Osteocyte (in vitro differentiated cells): ENCODE results near the gene LMLN. TPM values are rescaled to one million over a fixed set of nuclear protein-coding genes. Genes with fewer than 3 reads are reported as not detected.

Experiments used
- DNase-seq: peaks from one replicate; pipeline ENCODE4 v3.0.0; 2021; ENCODE audit warnings: mixed read lengths; ENCODE audit not compliant: unreplicated experiment; ENCODE audit errors: extremely low spot score
- H3K27ac Mint-ChIP-seq: one replicate; pipeline ENCODE4 v1.8.0; 2021; ENCODE audit warnings: mild to moderate bottlenecking, mixed read lengths; ENCODE audit not compliant: unreplicated experiment
- H3K27me3 Mint-ChIP-seq: one replicate; pipeline ENCODE4 v1.8.0; 2021; ENCODE audit warnings: mixed read lengths; ENCODE audit not compliant: unreplicated experiment
- H3K36me3 Mint-ChIP-seq: one replicate; pipeline ENCODE4 v1.8.0; 2021; ENCODE audit warnings: mixed read lengths; ENCODE audit not compliant: unreplicated experiment
- H3K4me1 Mint-ChIP-seq: one replicate; pipeline ENCODE4 v1.8.0; 2021; ENCODE audit warnings: mixed read lengths; ENCODE audit not compliant: unreplicated experiment
- H3K4me3 Mint-ChIP-seq: one replicate; pipeline ENCODE4 v1.8.0; 2021; ENCODE audit warnings: mild to moderate bottlenecking, moderate library complexity, mixed read lengths; ENCODE audit not compliant: unreplicated experiment
- H3K9me3 Mint-ChIP-seq: one replicate; pipeline ENCODE4 v1.8.0; 2021; ENCODE audit warnings: mixed read lengths; ENCODE audit not compliant: unreplicated experiment
- CTCF ChIP-seq: fragments of 200-600 bp; sonication (generic); IDR thresholded peaks from 2 replicates; pipeline ENCODE4 v1.5.0; 2021; ENCODE audit warnings: antibody characterized with exemption, mild to moderate bottlenecking, moderate library complexity
- total RNA-seq: library from RNA; stranded (reverse); gene quantifications from 2 replicates; pipeline ENCODE4 v1.2.1, GENCODE V29; 2021

Gene LMLN
- total RNA-seq, 1 donor from 2014 or later, result 5.7 TPM

GRCh38 chr3:198088421-198088955 lies 128.5 kb downstream of the LMLN start:
- peaks cover 73% of the 10 kb centered on the region for H3K27me3 Mint-ChIP-seq
- no peak overlapping the region for H3K27ac Mint-ChIP-seq

GRCh38 chr3:198090795-198091332 lies 130.8 kb downstream of the LMLN start:
- H3K36me3 Mint-ChIP-seq, result no peaks in the 10 kb centered on the region
- H3K4me1 Mint-ChIP-seq, result no peaks in the 10 kb centered on the region
- H3K9me3 Mint-ChIP-seq, result no peaks in the 10 kb centered on the region
- no peak overlapping the region for H3K4me3 Mint-ChIP-seq
- DNase-seq, result no peak
- TF ChIP-seq CTCF, result no peak
- peaks cover 76% of the 10 kb centered on the region for H3K27me3 Mint-ChIP-seq
- H3K27ac Mint-ChIP-seq, result no peak overlapping the region

More at GRCh38 chr3:198088421-198088955, 128.5 kb downstream of the LMLN start:
- Mint-ChIP-seq H3K4me3 (no peak overlapping the region), H3K4me1 (no peaks in the 10 kb centered on the region), H3K9me3 (no peaks in the 10 kb centered on the region), H3K36me3 (no peaks in the 10 kb centered on the region)
- no peak for TF ChIP-seq CTCF
- no peak for DNase-seq

DNA sequence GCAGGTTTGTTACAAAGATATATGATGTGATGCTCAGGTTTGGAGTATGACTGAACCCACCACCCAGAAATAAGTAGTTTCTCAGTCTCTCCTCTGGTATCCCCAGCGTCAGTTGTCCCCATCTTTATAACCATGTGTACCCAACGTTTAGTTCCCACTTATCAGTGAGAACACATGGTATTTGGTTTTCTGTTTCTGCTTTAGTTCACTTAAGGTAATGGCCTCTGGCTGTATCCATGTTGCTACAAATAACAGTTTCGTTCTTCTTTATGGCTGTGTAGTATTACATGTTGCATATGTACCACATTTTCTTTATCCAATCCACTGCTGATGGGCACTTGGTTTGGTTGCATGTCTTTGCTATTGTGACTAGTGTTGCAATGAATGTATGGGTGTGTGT lies 132.3 kb downstream of the LMLN start:
- no peak for TF ChIP-seq CTCF
- Mint-ChIP-seq H3K27me3 (peaks cover 75% of the 10 kb centered on the region), H3K9me3 (no peaks in the 10 kb centered on the region), H3K36me3 (no peaks in the 10 kb centered on the region), H3K4me3 (no peak overlapping the region), H3K27ac (no peak overlapping the region), H3K4me1 (no peaks in the 10 kb centered on the region)
- no peak for DNase-seq

DNA sequence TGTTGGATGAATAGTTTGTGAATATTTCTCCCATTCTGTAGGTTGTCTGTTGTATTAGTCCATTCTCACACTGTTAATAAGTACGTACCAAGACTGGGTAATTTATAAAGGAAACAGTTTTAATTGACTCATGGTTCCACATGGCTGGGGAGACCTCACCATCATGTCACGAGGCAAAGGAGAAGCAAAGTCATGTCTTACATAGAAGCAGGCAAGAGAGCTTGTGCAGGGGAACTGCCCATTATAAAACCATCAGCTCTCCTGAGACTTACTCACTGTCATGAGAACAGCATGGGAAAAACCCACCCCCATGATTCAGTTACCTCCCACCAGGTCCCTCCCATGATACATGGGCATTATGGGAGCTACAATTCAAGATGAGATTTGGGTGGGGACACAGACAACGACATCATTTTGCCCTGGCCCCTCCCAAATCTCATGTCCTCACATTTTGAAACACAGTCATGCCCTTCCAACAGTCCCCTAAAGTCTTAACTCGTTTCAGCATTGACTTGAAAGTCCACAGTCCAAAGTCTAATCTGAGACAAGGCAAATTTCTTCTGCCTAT lies 133.2 kb downstream of the LMLN start:
- Mint-ChIP-seq H3K27ac (no peak overlapping the region), H3K27me3 (peaks cover 69% of the 10 kb centered on the region), H3K9me3 (no peaks in the 10 kb centered on the region), H3K4me3 (no peak overlapping the region), H3K36me3 (no peaks in the 10 kb centered on the region), H3K4me1 (no peaks in the 10 kb centered on the region)
- no peak for TF ChIP-seq CTCF
- DNase-seq, result no peak

Other genes with a start within 250 kb of the LMLN start
- 30.3 and 30.7 TPM in 2 replicates for gene RUBCN, start 223.3 kb upstream of the LMLN start, total RNA-seq
- 67.2 and 84.3 TPM in 2 replicates for gene FYTTD1, start 210.3 kb upstream of the LMLN start, total RNA-seq
- gene LRCH3, start 169.0 kb upstream of the LMLN start, total RNA-seq, result 70.2 and 73.1 TPM in 2 replicates
- gene RPL35A, start 10.0 kb upstream of the LMLN start, total RNA-seq, result 843 and 861 TPM in 2 replicates